Endothelial cell of umbilical vein (primary cell): ENCODE measurements around the gene ITSN1. TPM values are rescaled to one million over a fixed set of nuclear protein-coding genes. Genes with fewer than 3 reads are reported as not detected.

ENCODE experiments used
- BruUV-seq: library from RNA; stranded (reverse); fragments of 400-500 nt; replicated peaks from 2 replicates; lab custom pipeline; 2021; lab: Mats Ljungman, UMichigan
- CTCF ChIA-PET: fragments of 300-600, 350-600 bp; sonication (Branson Sonifier 250); formaldehyde crosslinking; loops from one replicate; lab custom pipeline; 2021; ENCODE audit warnings: antibody characterized with exemption, inconsistent platforms; lab: Charles Lee
- POLR2A ChIA-PET: fragments of 300-600, 350-600 bp; sonication (Branson Sonifier 250); formaldehyde crosslinking; loops from one replicate; lab custom pipeline; 2021; ENCODE audit warnings: antibody characterized with exemption, inconsistent platforms; lab: Charles Lee
- DNase-seq: peaks from one replicate; pipeline ENCODE4 v3.0.0-alpha.2; 2011; ENCODE audit warnings: low read depth, low spot score
- FAIRE-seq: peaks from 2 replicates; lab custom pipeline; 2011; peaks lifted over from hg19 to GRCh38; lab: Jason Lieb, UNC
- H2AFZ ChIP-seq: 2 replicates; pipeline ENCODE4 v1.6.0; 2012; ENCODE audit warnings: low read depth, low read length, control low read depth, inconsistent platforms
- H3K27ac ChIP-seq: 2 replicates; pipeline ENCODE4 v1.5.1; 2011; ENCODE audit warnings: low read depth, mild to moderate bottlenecking, control low read depth, low read length, moderate library complexity; ENCODE audit not compliant: insufficient read depth
- H3K27me3 ChIP-seq, 2 experiments: 2 replicates each; pipeline versions ENCODE4 v1.6.0 to v1.6.1; 2011; ENCODE audit warnings: low read length in 2 of 2, mixed read lengths in 1 of 2; ENCODE audit not compliant: control insufficient read depth in 2 of 2, insufficient read depth in 2 of 2
- H3K36me3 ChIP-seq, 2 experiments: 2 replicates in 1 of 2; 3 replicates in 1 of 2; pipeline ENCODE4 v1.5.1; 2011; ENCODE audit warnings: low read length in 2 of 2, mild to moderate bottlenecking in 1 of 2, moderate library complexity in 1 of 2; ENCODE audit not compliant: control insufficient read depth in 2 of 2, insufficient read depth in 2 of 2; ENCODE audit errors: extremely low read depth in 1 of 2
- H3K4me1 ChIP-seq: 3 replicates; pipeline ENCODE4 v1.5.1; 2011; ENCODE audit warnings: mild to moderate bottlenecking, low read length; ENCODE audit not compliant: control insufficient read depth, insufficient read depth; ENCODE audit errors: extremely low read depth
- H3K4me2 ChIP-seq: 2 replicates; pipeline ENCODE4 v1.6.1; 2011; ENCODE audit warnings: low read length, control low read depth, mixed read lengths; ENCODE audit not compliant: insufficient read depth
- H3K4me3 ChIP-seq, 3 experiments: fragments of 200-600 bp in 1 of 3; sonication (generic), shearing (Covaris generic) in 1 of 3; replicated peaks in 1 of 3; 2 replicates each; pipeline ENCODE4 v1.5.1; 2011 to 2016; ENCODE audit warnings: control low read depth in 3 of 3, low read length in 3 of 3, mild to moderate bottlenecking in 2 of 3, inconsistent platforms in 1 of 3, low read depth in 1 of 3, moderate library complexity in 1 of 3; ENCODE audit not compliant: insufficient read depth in 1 of 3
- H3K79me2 ChIP-seq: 2 replicates; pipeline ENCODE4 v1.6.0; 2012; ENCODE audit warnings: low read length, inconsistent platforms; ENCODE audit not compliant: control insufficient read depth, insufficient read depth
- H3K9ac ChIP-seq: replicated peaks from 2 replicates; pipeline ENCODE3; 2011; ENCODE audit warnings: low read length, control low read depth; ENCODE audit not compliant: insufficient read depth; ENCODE audit errors: extremely low read depth
- H3K9me1 ChIP-seq: replicated peaks from 3 replicates; pipeline ENCODE4 v1.6.0; 2011; ENCODE audit warnings: mild to moderate bottlenecking, low read length; ENCODE audit not compliant: control insufficient read depth, insufficient read depth; ENCODE audit errors: extremely low read depth
- H3K9me3 ChIP-seq: replicated peaks from 2 replicates; pipeline ENCODE4 v1.5.1; 2012; ENCODE audit warnings: low read length, inconsistent platforms; ENCODE audit not compliant: control insufficient read depth, insufficient read depth
- H4K20me1 ChIP-seq: replicated peaks from 2 replicates; pipeline ENCODE3; 2011; ENCODE audit warnings: mild to moderate bottlenecking, low read length; ENCODE audit not compliant: control insufficient read depth, insufficient read depth; ENCODE audit errors: extremely low read depth
- CTCF ChIP-seq, 2 donors: IDR thresholded peaks; 1 replicate in 1 of 2; 2 replicates in 1 of 2; pipeline ENCODE4 v1.5.1; 2011; ENCODE audit warnings: low read length in 2 of 2, mild to moderate bottlenecking in 2 of 2, moderate library complexity in 2 of 2, control low read depth in 1 of 2, inconsistent platforms in 1 of 2, low read depth in 1 of 2; ENCODE audit not compliant: insufficient read depth in 1 of 2; ENCODE audit errors: extremely low read depth in 1 of 2
- EZH2 ChIP-seq: IDR thresholded peaks from 2 replicates; pipeline ENCODE4 v1.6.1; 2012; ENCODE audit warnings: borderline replicate concordance, low read depth, mild to moderate bottlenecking, moderate library complexity, low read length, inconsistent platforms; ENCODE audit not compliant: severe bottlenecking
- FOS ChIP-seq: IDR thresholded peaks from 2 replicates; pipeline ENCODE4 v1.6.1; 2011; ENCODE audit warnings: mild to moderate bottlenecking, low read length, moderate library complexity, borderline replicate concordance; ENCODE audit not compliant: insufficient read depth
- GATA2 ChIP-seq: IDR thresholded peaks from 2 replicates; pipeline ENCODE4 v1.7.0; 2011; ENCODE audit warnings: low read depth, mild to moderate bottlenecking, moderate library complexity, mixed read lengths, low read length; ENCODE audit not compliant: insufficient read length, insufficient read depth
- JUN ChIP-seq: IDR thresholded peaks from 2 replicates; pipeline ENCODE4 v1.6.1; 2011; ENCODE audit warnings: borderline replicate concordance, low read depth; ENCODE audit not compliant: insufficient read length, insufficient read depth
- MAX ChIP-seq: IDR thresholded peaks from 2 replicates; pipeline ENCODE4 v1.6.1; 2011; ENCODE audit not compliant: insufficient read depth, insufficient read length
- MYC ChIP-seq: IDR thresholded peaks from one replicate; pipeline ENCODE4 v1.6.1; 2011; ENCODE audit warnings: mild to moderate bottlenecking, low read depth, low read length
- POLR2A ChIP-seq: IDR thresholded peaks from 2 replicates; pipeline ENCODE4 v1.6.1; 2012; ENCODE audit warnings: low read depth, mild to moderate bottlenecking, control low read depth, low read length
- POLR2AphosphoS5 ChIP-seq: IDR thresholded peaks from 2 replicates; pipeline ENCODE4 v1.6.1; 2012; ENCODE audit warnings: low read depth, mild to moderate bottlenecking, control low read depth, low read length, moderate library complexity; ENCODE audit not compliant: insufficient read depth
- dilution Hi-C: fragments of 300-500 bp; cut with MboI; formaldehyde crosslinking; loops from one replicate; pipeline ENCODE4 v1.15.0; 2019; ENCODE audit warnings: low sequenced_read_pairs; ENCODE audit not compliant: extremely low pct_ligation_motif_present
- intact Hi-C: fragments of 100-400 bp; cut with micrococcal nuclease; formaldehyde crosslinking; loops from one replicate; pipeline ENCODE4 v1.10.0; 2022
- polyA plus RNA-seq, 4 experiments: library from polyadenylated mRNA; depleted of rRNA in 3 of 4; stranded (reverse) in 3 of 4; unstranded in 1 of 4; fragments of >200 nt; gene quantifications; 2 replicates each; pipeline versions ENCODE4 v1.2.1 to v1.2.3, GENCODE V29; 2011 to 2012; ENCODE audit warnings: missing spikeins in 1 of 4
- total RNA-seq: library from RNA; stranded (reverse); gene quantifications from 2 replicates; pipeline ENCODE4 v1.2.3, GENCODE V29; 2021

The ITSN1 gene
- total and polyA plus RNA-seq, 2 donors (not counting 3 experiments of a cell fraction or from before 2014, with no cell fraction given) = 72.2 to 86.8 TPM

GRCh38 chr21:33802481-33802880 lies 160.2 kb downstream of the ITSN1 start:
- intact Hi-C loops (no loop called here), dilution Hi-C loops (no loop called here)
- Histone ChIP-seq H3K36me3 (peaks cover 8 to 11% of the 10 kb centered on the region in 2 experiments), H3K27ac (no peak overlapping the region), H3K4me1 (no peaks in the 10 kb centered on the region), H3K4me3 (no peak overlapping the region), H3K9me3 (no peaks in the 10 kb centered on the region), H4K20me1 (no peaks in the 10 kb centered on the region), H3K27me3 (no peaks in the 10 kb centered on the region), H3K9me1 (no peaks in the 10 kb centered on the region), H2AFZ (no peak overlapping the region), H3K79me2 (no peaks in the 10 kb centered on the region), H3K9ac (no peak overlapping the region), H3K4me2 (no peak overlapping the region)
- POLR2A ChIA-PET = no interaction called here
- BruUV-seq = no TSS peak
- DNase-seq = no peak
- no peak for TF ChIP-seq MYC
- TF ChIP-seq CTCF (IDR thresholded peaks at IDR 0.05; ENCODE audit: extremely low read depth in 1 of 2, insufficient read depth in 1 of 2, low read depth in 1 of 2, low read length in 2 of 2) = no peak
- no peak for TF ChIP-seq MAX
- no peak for TF ChIP-seq POLR2AphosphoS5
- no peak for TF ChIP-seq EZH2
- TF ChIP-seq FOS = no peak
- TF ChIP-seq POLR2A = no peak
- no peak for TF ChIP-seq JUN
- no peak for TF ChIP-seq GATA2
- FAIRE-seq = no peak
- CTCF ChIA-PET = interaction anchor here (1.0 kb wide), 1 partner anchor 10 kb away, joined by 3 read pairs; no protein-coding TSS in a partner anchor
